ENCODE measurements around the gene FAM170A. TPM values are rescaled to one million over a fixed set of nuclear protein-coding genes. Genes with fewer than 3 reads are reported as not detected.

The FAM170A gene
- total RNA-seq, 6 experiments from 2014 or later, result not detected

DNA sequence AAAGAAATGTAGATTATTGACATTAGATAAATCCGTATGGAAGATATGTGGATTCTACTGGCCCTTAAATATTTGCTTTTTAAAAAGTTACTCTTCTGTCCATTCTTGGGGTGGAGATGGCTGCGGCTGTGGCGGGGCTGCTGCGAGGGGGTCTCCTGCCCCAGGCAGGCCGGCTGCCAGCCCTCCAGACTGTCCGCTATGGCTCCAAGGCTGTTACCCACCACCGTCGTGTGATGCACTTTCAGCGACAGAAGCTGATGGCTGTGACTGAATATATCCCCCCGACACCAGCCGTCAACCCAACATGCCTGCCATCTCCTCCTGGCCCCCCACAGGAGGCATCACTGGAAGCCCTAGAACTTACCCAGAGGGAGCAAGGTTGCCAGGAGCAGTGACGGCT, 50.7 kb downstream of the FAM170A start:
- no peak overlapping the region for H3K4me3 Mint-ChIP-seq
- no peaks in the 10 kb centered on the region for H3K36me3 Mint-ChIP-seq (ENCODE audit: low read depth)
- H3K9me3 Mint-ChIP-seq, result peaks cover 24% of the 10 kb centered on the region
- no peak overlapping the region for H3K27ac Mint-ChIP-seq
- TF ChIP-seq, protein P1, sequence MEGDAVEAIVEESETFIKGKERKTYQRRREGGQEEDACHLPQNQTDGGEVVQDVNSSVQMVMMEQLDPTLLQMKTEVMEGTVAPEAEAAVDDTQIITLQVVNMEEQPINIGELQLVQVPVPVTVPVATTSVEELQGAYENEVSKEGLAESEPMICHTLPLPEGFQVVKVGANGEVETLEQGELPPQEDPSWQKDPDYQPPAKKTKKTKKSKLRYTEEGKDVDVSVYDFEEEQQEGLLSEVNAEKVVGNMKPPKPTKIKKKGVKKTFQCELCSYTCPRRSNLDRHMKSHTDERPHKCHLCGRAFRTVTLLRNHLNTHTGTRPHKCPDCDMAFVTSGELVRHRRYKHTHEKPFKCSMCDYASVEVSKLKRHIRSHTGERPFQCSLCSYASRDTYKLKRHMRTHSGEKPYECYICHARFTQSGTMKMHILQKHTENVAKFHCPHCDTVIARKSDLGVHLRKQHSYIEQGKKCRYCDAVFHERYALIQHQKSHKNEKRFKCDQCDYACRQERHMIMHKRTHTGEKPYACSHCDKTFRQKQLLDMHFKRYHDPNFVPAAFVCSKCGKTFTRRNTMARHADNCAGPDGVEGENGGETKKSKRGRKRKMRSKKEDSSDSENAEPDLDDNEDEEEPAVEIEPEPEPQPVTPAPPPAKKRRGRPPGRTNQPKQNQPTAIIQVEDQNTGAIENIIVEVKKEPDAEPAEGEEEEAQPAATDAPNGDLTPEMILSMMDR (IDR thresholded peaks at IDR 0.05), result no peak
- no peak for DNase-seq
- peaks cover 1% of the 10 kb centered on the region; the same call in 1 of the 2 replicates for H3K27me3 Mint-ChIP-seq (ENCODE audit: insufficient read depth)
- no peaks in the 10 kb centered on the region for H3K4me1 Mint-ChIP-seq (ENCODE audit: low read depth)

DNA sequence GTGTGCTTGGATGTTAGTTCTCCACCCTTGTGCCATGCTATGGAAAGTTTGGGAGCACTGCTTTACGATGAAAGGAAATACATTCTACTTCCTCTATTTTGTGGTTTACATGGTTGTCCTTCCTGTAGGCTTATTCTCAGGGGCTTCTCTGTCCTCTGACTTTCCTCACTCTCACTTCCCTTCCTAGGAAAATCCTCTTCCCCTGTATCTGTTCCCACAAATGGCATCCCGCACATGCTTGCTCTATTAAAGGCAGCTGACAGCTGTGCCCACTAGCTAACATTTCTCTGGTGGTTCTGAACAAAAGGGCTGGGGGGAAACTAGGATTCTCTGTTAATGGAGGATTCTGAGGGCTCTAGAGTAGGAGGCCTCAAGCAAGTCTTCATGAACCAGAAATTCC, 52.4 kb downstream of the FAM170A start:
- H3K9me3 Mint-ChIP-seq, result peaks cover 18% of the 10 kb centered on the region
- DNase-seq, result no peak
- TF ChIP-seq, protein P1 (IDR thresholded peaks at IDR 0.05), result no peak
- no peaks in the 10 kb centered on the region for H3K4me1 Mint-ChIP-seq (ENCODE audit: low read depth)
- no peaks in the 10 kb centered on the region for H3K27me3 Mint-ChIP-seq (ENCODE audit: insufficient read depth)
- no peak overlapping the region for H3K27ac Mint-ChIP-seq
- H3K4me3 Mint-ChIP-seq, result no peak overlapping the region
- no peaks in the 10 kb centered on the region for H3K36me3 Mint-ChIP-seq (ENCODE audit: low read depth)

DNA sequence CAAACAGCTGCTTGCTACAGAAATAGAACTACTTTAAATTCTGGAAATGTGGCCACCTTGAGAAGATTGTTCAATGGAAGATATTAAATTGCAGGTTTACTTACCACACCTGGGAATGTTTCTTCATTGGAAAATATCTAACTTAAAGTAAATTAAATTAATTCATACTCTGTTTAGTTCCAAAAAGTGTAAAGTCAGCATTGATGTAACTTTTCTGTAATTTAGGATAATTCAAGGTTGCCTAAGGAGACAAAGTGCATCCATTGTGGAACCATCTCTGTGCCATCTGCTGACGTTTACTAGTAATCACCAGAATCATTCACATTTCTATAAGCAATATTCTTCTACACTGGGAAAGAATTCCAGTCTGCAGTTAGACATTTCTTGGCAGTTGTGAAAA, 53.0 kb downstream of the FAM170A start:
- TF ChIP-seq, protein P1 (IDR thresholded peaks at IDR 0.05), result no peak
- Mint-ChIP-seq H3K36me3 (ENCODE audit: low read depth) (no peaks in the 10 kb centered on the region), H3K4me3 (no peak overlapping the region), H3K9me3 (peaks cover 18% of the 10 kb centered on the region), H3K27me3 (ENCODE audit: insufficient read depth) (no peaks in the 10 kb centered on the region), H3K4me1 (ENCODE audit: low read depth) (no peaks in the 10 kb centered on the region), H3K27ac (no peak overlapping the region)
- DNase-seq, result no peak

Other genes starting within 250 kb of the FAM170A start
- gene HSD17B4, start 177.1 kb upstream of the FAM170A start, total RNA-seq (2021; fragmentation: NEBNext Ultra II Directional; extraction: Animal tissue kit (Norgen Biotek cat#: 25700)), result 100 to 1,000 TPM in 4 of 6 experiments, 10 to 100 TPM in 2; 93.7 to 139 (median 107) TPM